HG02943 (cell line): ENCODE measurements around the gene IGSF11.

Source experiments
- ATAC-seq: cut with Tn5 transposase; IDR thresholded peaks from one replicate; pipeline ENCODE4 v1.9.1; 2021; ENCODE audit warnings: mild to moderate bottlenecking, low read depth, moderate library complexity; ENCODE audit not compliant: unreplicated experiment

IGSF11 gene

DNA sequence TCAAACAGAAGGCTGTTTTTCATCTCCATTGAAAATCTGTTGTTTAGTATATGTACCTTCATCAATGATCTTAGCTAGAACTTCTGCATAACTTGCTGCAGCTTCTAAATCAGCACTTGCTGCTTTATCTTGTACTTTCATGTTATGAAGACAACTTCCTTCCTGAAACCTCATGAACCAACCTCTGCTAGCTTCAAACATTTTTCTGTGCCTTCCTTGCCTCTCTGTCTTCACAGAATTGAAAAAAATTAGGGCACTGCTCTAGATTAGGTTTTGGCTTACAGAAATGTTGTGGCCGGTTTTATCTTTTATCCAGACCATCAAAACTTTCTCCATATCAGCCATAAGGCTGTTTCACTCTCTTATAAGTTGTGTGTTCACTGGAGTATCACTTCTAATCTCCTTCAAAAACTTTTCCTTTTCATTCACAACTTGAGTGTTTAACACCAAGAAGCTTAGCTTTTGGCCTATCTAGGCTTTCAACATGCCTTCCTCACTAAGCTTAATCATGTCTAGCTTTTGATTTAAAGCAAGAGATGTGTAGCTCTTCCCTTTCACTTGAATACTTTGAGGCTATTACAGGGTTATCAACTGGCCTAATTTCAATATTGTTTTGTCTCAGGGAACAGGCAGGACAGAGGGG is 78.6 kb downstream of the IGSF11 start:
- ATAC-seq: no peak

DNA sequence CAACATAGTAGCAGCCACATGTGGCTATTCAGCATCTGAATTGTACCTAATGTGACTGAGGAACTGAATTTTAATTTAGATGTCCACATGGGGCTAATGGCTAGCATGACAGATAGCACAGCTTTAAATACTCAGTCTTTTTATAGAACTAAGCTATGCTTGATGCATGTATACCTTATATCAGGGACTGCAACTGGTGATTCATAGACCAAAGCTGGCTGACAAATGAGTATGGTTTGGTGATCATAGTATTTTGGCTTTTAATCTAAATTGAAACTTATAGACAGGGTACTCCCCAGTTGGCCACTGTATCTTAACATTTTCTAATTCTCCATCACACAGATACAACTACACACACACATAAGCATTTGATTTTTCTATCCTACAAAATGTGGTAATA is 83.6 kb downstream of the IGSF11 start:
- ATAC-seq: no peak

DNA sequence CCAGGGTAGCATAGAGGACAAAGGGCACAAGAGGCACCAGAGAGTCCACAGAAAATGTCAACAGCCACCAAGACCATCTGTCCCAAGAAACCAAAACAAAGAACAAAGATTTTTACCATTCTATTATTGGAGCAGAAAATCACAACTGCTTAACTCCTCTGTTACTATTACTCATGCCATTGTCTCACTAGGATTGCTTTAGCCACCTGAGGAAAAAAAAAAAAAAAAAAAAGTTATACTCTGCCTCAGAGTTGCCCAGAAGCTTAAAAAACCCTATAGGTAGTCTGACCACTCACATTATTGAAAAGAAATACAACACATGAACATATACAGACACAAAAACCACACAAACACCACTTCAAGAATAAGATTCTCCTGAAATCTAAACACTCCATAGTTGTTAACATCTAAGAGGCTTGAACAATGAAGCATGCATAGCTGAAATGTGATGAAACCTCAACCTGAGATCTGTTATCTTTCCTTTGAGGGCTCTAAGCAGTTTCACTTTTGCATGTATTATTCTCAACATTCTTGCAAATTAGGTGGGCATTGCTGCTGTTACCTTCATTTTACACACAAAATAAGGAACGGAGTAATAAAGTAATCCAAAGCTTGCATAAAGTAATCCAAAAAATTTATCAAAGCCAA is 85.4 kb downstream of the IGSF11 start:
- no peak for ATAC-seq

DNA sequence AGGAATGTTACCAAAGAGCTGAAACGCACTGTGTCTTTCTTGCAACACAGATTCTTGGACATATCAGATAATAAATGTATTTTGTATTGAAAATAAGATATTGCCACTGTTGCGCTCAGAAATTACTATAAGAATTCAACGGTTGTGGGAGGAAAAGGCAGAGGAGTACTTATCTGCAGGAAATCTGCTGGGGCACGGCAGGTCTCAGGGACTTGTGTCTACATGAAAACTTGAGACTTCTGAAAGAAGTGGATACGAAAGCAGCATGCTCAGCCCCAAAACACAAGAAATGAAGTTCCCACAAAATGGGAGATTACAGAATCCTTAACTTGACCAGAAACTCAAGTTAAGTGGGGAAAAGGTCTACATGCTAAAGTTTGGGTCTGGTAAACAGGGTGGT is 86.5 kb downstream of the IGSF11 start:
- no peak for ATAC-seq

DNA sequence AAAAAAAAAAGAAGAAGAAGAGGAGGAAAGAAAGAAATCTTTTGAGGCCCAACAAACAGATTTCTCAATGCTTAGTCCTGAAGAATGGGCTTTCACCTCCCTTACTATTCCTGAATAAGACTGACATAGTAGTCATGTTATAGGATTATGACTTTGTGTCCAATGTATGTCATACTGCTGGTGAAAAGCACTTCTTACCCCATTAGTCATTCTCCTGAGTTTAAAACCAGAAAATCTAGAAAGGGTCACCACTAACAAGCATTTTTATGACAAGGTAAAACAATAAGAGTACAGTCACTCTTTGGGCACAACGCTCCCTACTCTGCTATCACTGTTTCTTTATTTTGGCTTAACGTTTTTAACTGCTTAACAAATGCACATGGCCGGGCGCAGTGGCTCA is 88.2 kb downstream of the IGSF11 start:
- no peak for ATAC-seq

DNA sequence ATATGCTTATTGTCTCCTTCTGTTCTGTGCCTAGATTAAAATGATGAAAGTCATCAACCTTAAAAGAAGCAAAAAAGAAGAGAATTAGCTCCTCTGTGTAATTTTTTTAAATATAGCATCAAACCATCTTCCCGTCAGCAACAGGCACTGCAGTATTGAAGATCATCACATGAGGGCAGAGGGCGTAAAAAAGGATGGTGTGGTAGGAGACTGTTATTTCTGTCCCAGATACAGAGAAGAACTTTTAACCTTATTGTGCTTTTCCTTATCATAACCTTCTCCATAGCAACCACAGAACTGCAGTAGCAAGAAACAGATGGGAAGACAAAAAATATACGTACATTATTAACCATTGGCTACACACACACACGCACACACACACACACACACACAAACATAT is 88.8 kb downstream of the IGSF11 start:
- no peak for ATAC-seq

DNA sequence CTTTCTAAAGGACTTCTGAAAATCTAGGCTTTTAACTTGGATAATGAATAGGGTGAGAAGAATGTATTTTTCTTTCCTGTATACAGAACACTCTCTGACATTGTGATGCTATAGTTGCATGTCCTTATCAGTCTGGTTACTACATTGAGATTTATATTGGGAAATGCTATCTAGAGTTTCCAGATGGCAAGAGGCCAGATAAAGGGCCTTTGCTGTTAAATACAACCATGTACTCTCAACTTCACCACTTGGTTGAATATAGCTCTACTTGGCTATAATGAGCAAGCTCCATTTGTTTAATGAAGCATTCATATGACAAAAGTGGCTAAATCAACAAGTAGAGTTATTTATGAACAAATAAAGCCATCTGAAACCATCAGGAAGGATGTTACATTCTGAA is 91.0 kb downstream of the IGSF11 start:
- ATAC-seq: no peak

DNA sequence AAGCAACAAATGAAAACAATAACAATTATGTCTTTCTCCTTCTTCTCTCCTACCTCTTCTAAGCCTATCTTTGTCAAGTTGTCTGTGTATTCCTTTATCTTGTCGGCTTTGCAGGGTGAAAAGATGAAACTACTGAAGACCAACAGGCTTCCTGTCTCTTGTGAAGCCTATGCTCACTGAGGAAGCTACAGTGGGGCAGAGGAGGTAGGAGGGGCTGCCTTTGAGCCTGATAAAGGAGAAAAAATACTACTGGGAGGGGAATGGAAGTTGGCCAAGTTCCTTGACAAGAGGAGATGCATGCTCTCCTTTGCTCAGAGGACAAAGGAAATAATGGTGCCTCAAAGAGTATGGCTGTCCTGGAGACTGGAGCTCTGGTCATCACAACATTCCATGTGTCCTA is 92.0 kb downstream of the IGSF11 start:
- ATAC-seq: no peak

DNA sequence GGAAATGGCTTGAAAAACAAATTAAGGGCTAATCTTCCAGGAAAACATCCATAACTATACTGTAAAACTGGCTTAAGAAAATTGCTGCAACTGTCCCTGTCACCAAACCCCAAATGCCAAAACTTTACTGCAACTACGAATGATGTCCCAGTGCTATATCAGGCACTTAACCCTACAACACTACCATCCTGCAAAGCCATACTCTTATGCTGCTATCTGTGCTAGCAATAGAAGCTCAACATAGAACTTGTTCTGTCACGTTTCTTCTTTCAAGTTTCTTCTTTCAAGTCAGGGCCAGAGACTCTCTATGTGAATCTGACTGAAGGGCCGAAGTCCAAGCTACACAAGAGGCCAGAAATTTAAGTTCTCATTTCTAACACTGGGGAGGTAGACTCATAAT is 92.5 kb downstream of the IGSF11 start:
- no peak for ATAC-seq

DNA sequence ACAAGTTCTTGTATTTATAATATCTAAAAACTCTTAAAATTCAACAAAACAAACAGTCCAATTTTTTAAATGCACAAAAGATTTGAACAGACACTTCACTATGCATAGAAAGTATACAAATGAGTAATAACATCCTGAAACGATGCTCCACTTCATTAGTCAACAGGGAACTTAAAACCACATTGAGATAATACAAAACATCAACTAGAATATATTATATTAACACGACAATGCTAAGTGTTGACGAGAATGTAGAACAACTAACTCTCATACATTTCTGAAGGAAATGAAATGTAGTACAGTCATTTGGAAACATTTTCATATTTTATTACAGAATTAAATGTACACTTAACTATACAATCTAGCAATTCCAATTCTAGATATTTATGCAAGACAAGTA is 93.4 kb downstream of the IGSF11 start:
- no peak for ATAC-seq

DNA sequence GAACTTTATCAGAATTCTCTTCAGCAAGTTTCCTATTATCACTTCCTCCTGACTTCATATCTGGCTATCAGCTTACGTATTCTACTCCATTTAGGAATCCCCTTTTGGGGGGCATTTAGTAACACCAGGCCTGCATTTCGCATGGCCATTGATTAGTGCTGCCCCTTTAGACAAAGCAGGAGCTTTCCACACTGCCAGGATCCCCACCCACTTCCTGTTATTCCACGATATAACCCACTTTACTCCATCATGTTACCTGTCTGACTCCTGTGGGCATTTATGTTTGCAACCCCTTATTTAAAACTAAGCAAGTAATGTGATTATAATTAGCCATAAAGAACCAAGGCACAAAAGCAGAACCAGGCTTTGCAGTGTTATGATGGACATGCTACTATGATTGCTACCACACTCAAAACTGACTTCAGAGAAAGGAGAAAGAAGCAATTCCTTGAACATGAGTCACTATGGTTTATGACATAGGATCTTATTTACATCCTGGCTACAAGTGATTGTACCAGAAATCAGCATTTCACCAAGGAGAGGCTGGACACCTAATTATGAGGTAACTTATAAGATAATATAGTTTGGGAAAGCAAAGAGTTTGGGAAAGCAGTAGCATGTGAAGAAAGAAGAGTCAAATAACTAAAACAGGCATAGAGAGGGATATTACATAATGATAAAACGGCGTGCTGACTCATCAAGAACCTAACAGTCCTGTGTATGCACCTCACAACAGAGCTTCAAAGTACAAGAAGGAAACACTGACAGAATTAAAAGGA is 96.3 kb downstream of the IGSF11 start:
- ATAC-seq: no peak

DNA sequence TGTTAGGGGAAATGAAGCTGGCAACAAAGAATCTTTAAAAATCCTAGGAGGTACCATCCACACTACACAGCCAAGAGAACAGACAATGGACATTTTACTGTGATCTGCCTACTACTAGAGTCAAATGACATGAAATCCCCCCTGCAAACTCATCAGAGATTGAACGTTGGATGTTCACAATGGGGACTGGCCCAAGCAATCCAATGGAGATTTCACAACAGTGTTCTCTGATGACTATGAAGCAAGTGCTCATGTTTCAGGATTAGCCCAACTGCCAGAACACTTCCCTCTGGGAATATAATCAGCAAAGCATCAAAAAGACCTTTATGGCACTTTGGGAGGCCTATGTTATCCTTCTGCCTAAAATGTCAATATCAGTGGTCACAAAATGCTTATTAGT is 97.8 kb downstream of the IGSF11 start:
- no peak for ATAC-seq

DNA sequence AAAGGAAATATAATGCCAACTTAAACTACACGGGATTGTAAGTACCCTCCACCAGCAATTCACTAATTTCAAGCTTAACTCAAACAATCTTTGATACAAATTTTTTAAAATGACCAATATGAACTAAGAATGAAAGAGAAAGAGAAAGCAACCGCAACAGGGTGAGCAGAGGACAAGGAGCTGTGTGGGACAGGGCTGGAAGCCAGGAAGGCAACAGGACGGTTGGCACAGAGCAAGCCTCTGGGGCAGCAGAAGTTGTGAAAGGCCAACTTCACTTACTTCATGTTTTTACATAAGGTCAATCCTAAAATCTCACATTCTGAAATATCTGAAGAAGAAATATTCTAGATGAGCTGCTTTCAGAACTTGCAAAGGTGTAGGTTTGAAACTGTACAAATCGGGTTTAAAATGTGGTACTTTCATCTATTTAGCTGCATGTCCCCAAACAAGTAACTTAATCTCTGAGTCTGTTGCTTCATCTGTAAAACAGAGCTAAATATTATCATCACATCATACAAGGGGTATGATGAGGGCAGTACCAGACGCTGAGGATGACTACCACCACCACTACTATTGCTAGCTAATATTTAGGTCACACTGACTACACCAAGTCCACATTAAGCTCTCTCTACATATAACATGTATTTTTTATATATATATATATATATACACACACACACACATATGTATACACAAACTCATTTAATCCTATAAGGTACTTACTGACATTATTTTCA is 101.7 kb downstream of the IGSF11 start:
- no peak for ATAC-seq

DNA sequence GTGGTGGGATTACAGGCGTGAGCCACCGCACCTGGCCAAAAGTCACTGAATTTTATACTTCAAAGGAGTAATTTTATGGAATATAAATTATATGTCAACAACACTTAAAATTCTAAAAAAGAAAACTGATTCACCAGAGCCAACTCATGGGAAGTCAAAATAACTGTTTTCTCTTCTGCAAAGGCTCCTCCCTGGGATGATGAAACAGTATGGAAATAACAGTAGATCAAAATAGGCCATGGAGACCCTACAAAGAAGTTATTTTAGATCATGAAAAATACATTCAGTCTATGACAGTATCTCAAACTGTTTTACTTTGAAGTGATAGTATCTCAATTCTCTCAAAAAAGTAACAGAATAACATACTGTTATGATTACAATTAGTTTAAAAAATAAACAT is 102.7 kb downstream of the IGSF11 start:
- ATAC-seq: no peak

DNA sequence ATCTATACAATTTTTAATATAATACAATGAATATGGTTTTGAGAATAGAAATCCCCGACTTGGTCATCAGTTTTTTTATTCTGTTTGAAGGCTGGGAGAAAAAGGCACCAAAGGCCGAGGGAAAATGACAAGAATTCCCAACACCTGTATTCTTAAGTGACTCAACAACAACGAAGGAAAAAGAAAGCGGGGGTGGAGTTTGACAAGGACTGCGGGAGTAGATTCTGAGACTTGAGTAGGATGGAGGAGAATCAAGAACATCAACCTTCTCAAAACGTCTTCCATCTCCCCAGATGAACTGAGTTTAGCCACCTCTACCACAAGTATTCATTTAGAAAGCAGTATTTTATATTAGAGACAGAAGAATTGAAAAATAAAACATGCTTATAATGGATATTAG is 107.2 kb downstream of the IGSF11 start:
- ATAC-seq: no peak

DNA sequence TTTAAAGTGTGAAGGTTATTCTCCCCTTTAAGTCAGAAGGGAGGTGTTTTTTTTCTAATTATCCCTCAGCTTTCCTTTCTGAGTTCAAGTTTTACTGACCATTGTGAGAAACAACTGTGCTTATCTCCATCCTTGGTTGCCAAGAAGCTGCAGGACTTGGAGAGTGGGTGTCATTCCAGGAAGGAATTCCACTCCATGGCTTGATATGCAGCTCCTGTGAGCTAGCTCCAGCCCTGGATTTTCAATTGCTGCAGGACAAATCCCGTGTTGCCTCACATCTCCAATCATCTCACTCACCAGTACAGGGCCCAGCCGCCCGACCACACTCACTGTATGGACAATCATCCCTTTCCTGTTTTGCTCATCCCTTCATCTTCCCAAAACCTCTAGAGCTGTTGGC is 122.5 kb downstream of the IGSF11 start:
- no peak for ATAC-seq

DNA sequence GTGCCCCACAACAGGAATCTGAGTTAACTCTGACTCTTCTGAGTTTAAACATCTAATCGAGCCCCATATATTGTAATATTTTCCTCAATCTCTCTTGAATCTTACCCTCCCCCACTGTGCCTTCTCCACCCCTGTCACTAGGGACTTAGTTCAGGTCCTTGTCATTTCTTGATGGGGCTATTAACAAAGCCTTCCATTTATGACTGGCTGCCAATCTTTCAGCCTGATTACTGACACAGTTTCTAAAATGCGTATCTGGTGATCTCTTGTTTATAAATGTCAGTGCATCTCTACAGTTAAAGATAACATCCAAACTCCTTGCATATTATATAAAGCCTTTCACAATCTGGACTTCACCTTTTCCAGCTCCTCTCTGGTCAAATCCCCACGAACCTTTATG is 124.3 kb downstream of the IGSF11 start:
- no peak for ATAC-seq

DNA sequence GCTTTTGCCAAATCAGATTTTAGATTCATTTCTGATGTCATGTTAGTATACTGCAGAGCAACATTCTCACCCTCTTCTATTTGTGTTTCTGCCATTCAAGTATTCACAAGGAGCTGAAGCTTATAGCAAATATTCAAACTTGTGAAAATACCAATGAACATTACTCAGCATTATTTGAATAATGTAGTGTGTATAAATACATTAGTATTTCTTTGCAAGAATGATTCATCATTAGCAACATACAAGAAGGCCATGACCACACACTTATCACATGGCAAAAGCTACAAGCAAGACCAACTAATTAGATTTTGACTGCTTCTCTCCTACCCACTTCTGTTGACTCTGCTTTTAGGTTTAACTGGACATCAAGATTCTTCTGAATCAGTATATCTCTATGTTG is 124.9 kb downstream of the IGSF11 start:
- no peak for ATAC-seq

DNA sequence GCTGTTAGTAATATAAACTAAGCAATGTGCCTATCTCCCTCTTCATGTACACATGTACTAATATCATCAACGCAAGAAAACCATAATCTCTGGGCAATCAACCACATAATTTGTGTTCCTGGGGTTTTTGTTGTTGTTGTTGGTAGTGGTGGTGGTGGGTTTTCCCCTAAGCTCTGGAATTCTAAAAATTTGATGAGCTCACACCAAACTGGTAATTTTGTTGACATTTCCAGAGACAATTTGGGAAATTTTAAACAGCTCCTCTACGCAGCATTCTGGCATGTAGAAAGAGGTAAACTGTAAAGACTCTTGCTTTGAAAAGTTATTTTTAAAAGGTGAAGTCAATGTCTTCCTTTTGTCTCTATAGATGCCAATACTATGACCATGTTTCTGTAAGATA is 126.7 kb downstream of the IGSF11 start:
- no peak for ATAC-seq

DNA sequence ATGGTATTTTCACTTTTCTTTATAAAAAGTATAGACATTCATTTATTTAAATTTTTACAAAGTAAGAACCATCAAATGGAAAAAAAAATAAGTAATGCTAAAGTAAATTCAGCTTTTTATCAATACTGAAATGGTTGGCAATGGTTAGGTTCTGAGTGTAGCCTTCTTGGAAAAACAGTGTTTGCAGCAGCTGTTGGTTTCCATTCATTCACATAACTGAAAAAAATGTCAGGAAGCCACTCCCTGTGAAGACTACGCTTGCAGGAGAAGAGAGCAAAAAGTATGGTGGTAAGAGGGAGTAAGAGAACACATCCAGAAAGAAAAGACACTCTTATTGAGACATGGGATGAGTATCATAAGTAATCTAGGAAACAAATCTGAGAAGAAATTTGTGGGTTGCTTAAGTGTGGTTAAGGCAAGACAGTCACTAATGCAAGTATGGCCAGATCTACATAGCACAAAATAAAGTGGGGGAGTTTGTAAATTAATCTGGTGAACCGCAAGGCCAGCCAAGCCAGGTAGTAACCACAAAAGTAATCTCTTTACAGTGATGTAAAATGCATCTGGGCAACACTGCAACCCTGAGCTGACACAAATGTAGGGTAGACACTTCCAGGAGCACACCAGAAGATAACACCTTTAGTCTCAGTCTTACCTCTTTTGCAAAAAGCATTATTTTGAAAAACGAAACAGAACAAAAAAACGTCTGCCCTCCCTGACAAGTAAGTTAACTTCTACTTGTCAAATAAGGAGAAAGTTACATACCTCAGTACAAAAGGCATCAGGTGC is 133.7 kb downstream of the IGSF11 start:
- no peak for ATAC-seq
